Measurements from ENCODE around the gene DBT.

DNA sequence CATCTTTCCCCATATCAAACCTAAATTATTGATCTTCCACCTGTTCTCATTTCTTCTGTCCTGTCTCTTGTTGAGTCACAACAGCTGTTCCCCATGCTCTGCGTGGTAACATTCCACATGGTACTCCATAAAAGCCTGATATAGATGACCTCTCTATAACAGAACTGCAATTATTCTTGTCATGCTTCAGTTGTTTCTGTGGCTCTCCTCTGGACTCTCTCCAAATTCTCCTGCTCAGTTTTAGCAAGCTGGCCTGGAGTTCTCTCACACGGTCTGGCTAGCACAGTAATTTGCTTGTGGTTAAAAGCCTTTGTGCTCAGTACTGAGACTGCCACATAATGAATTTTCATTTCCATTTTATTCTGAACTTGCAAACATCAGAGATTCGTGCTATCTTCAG lies 61.0 kb downstream of the DBT start:
- TF ChIP-seq, protein P1, sequence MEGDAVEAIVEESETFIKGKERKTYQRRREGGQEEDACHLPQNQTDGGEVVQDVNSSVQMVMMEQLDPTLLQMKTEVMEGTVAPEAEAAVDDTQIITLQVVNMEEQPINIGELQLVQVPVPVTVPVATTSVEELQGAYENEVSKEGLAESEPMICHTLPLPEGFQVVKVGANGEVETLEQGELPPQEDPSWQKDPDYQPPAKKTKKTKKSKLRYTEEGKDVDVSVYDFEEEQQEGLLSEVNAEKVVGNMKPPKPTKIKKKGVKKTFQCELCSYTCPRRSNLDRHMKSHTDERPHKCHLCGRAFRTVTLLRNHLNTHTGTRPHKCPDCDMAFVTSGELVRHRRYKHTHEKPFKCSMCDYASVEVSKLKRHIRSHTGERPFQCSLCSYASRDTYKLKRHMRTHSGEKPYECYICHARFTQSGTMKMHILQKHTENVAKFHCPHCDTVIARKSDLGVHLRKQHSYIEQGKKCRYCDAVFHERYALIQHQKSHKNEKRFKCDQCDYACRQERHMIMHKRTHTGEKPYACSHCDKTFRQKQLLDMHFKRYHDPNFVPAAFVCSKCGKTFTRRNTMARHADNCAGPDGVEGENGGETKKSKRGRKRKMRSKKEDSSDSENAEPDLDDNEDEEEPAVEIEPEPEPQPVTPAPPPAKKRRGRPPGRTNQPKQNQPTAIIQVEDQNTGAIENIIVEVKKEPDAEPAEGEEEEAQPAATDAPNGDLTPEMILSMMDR (tag by site-specific recombination; IDR thresholded peaks at IDR 0.05) = no peak
- TF ChIP-seq ZNF529 (tag by site-specific recombination; IDR thresholded peaks at IDR 0.05; ENCODE audit: insufficient replicate concordance) (no peak), REST (tag by site-specific recombination; IDR thresholded peaks at IDR 0.05) (no peak), TCF7L2 (IDR thresholded peaks at IDR 0.05; ENCODE audit: borderline replicate concordance, low read depth, low read length) (no peak), SP2 (tag by site-specific recombination; IDR thresholded peaks at IDR 0.05) (no peak)
- TF ChIP-seq, protein P2, sequence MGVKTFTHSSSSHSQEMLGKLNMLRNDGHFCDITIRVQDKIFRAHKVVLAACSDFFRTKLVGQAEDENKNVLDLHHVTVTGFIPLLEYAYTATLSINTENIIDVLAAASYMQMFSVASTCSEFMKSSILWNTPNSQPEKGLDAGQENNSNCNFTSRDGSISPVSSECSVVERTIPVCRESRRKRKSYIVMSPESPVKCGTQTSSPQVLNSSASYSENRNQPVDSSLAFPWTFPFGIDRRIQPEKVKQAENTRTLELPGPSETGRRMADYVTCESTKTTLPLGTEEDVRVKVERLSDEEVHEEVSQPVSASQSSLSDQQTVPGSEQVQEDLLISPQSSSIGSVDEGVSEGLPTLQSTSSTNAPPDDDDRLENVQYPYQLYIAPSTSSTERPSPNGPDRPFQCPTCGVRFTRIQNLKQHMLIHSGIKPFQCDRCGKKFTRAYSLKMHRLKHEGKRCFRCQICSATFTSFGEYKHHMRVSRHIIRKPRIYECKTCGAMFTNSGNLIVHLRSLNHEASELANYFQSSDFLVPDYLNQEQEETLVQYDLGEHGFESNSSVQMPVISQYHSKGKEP (tag by site-specific recombination; IDR thresholded peaks at IDR 0.05) = peak; percentile 88
